SH-SY5Y (cell line): ENCODE data around the gene GTF2A1.

Experiments
- GATA2 ChIP-seq: IDR thresholded peaks from 2 replicates; pipeline ENCODE4 v1.6.1; 2011; ENCODE audit warnings: mild to moderate bottlenecking, low read depth, low read length
- GATA3 ChIP-seq: IDR thresholded peaks from 2 replicates; pipeline ENCODE4 v1.6.1; 2011; ENCODE audit warnings: low read depth, mild to moderate bottlenecking, low read length, moderate library complexity

DNA sequence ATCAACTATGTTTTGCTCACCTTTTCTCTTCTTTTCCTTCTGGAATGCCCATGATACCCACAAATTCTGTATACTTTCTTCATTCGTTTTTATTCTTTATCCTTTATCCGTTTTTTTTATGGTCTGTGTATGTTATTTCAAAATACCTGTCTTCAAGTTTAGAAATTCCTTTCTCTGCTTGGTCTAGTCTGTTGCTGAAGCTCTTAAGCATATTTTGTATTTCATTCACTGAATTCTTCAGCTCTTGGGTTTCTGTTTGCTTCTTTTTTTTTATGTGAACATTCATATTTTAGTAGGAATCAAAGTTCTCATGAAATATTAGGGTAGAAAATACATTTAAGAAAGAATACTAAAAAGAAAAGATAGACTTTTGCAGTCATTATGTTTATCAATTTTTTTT is 22.7 kb upstream of the GTF2A1 start:
- TF ChIP-seq GATA2 = no peak
- no peak for TF ChIP-seq GATA3
